Esophagus muscularis mucosa (tissue), 4 donors: Measurements from ENCODE around the gene TMCC1. TPM values are rescaled to one million over a fixed set of nuclear protein-coding genes. Genes with fewer than 3 reads are reported as not detected.
"Not testable (repeated sequence)": the region's sequence is repeated elsewhere in the genome, so short reads cannot be mapped to it uniquely, and the experiment has no call there.

Experiments
- DNase-seq: peaks from one replicate; pipeline ENCODE4 v3.0.0-alpha.2; 2017; ENCODE audit errors: extremely low spot score
- H3K27ac ChIP-seq, 4 donors: fragments of 200-600 bp; sonication (generic); replicated peaks in 1 of 4; 1 replicate in 3 of 4; 2 replicates in 1 of 4; pipeline ENCODE4 v1.5.1; 2016 to 2019; ENCODE audit warnings: mild to moderate bottlenecking in 1 of 4
- H3K27me3 ChIP-seq, 4 donors: fragments of 200-600 bp; sonication (generic); one replicate each; pipeline versions ENCODE4 v1.5.1 to v1.6.0; 2016 to 2019
- H3K36me3 ChIP-seq, 4 donors: fragments of 200-600 bp; sonication (generic); one replicate each; pipeline ENCODE4 v1.5.1; 2016 to 2019
- H3K4me1 ChIP-seq, 4 donors: fragments of 200-600 bp; sonication (generic); one replicate each; pipeline ENCODE4 v1.5.1; 2016 to 2019
- H3K4me3 ChIP-seq, 4 donors: fragments of 200-600 bp; sonication (generic); 1 replicate in 2 of 4; 2 replicates in 2 of 4; pipeline ENCODE4 v1.5.1; 2016 to 2019; ENCODE audit warnings: mild to moderate bottlenecking in 4 of 4, moderate library complexity in 1 of 4
- H3K9me3 ChIP-seq, 4 donors: fragments of 200-600 bp; sonication (generic); 1 replicate in 3 of 4; 2 replicates in 1 of 4; pipeline ENCODE4 v1.5.1; 2016 to 2019
- EP300 ChIP-seq: sonication (generic); formaldehyde crosslinking; IDR thresholded peaks from one replicate; pipeline ENCODE4 v1.6.1; 2017; ENCODE audit warnings: antibody characterized with exemption
- POLR2A ChIP-seq: fragments of 450-650 bp; IDR thresholded peaks from one replicate; pipeline ENCODE4 v1.6.1; 2017; ENCODE audit warnings: antibody characterized with exemption, moderate library complexity, mild to moderate bottlenecking, low read depth
- POLR2AphosphoS5 ChIP-seq, 2 donors: sonication (generic); formaldehyde crosslinking; IDR thresholded peaks; one replicate each; pipeline ENCODE4 v1.6.1; 2017; ENCODE audit warnings: antibody characterized with exemption in 2 of 2
- WGBS: methylation state at CpG from one replicate; pipeline ENCODE4 v1.1.5; 2018; 5-methylcytosine and 5-hydroxymethylcytosine counted together
- intact Hi-C: fragments of 100-400 bp; cut with DNase I; formaldehyde crosslinking; loops from one replicate; pipeline ENCODE4 v1.15.1; 2023
- total RNA-seq, 4 donors: library from RNA; depleted of rRNA; stranded (reverse); fragments of >200 nt; gene quantifications; one replicate each; pipeline versions ENCODE4 v1.1.0 to v1.2.1, GENCODE V29; 2016
- TF ChIP-seq, protein P1 (sequence below), 3 experiments: fragments of 200-600 bp in 2 of 3; fragments of 450-650 bp in 1 of 3; sonication (generic) in 2 of 3; IDR thresholded peaks; one replicate each; pipeline ENCODE4 v1.5.1; 2017 to 2019; ENCODE audit warnings: antibody characterized with exemption in 3 of 3, mild to moderate bottlenecking in 2 of 3, moderate library complexity in 1 of 3

TMCC1 gene
- total RNA-seq, 4 donors from 2014 or later: 24.5 to 36.2 (median 28.9) TPM

DNA sequence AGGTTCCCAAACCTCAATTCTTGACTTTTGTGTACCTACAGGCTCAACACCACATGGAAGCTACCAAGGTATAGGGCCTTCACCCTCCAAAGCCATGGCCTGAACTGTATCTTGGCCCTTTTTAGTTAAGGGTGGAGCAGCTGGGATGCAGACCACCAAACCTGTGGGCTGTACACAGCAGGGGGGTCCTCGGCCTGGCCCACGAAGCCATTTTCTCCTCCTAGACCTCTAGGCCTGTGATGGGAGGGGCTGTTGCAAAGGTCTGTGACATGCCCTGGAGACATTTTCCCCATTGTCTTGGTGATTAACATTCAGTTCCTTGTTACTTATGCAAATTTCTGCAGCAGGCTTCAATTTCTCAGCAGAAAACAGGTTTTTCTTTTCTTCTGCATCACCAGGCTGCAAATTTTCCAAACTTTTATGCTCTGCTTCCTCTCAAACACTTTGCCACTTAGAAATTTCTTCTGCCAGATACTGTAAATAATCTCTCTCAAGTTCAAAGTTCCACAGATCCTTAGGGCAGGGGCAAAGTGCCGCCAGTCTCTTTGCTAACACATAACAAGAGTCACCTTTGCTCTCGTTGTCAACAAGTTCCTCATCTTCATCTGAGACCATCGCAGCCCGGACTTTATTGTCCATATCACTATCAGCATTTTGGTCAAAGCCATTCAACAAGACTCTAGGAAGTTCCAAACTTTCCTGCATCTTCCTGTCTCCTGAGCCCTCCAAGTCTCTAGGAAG lies 196.1 kb downstream of the TMCC1 start:
- H3K4me1 ChIP-seq: peaks cover 3 to 10% (median 6%) of the 10 kb centered on the region in 4 donors
- no peaks in the 10 kb centered on the region for H3K9me3 ChIP-seq
- H3K27ac ChIP-seq: no peak overlapping the region
- DNase-seq: no peak
- intact Hi-C loops: no loop called here
- H3K36me3 ChIP-seq: no peaks in the 10 kb centered on the region
- no peaks in the 10 kb centered on the region for H3K27me3 ChIP-seq
- no peak overlapping the region for H3K4me3 ChIP-seq
- TF ChIP-seq, protein P1, sequence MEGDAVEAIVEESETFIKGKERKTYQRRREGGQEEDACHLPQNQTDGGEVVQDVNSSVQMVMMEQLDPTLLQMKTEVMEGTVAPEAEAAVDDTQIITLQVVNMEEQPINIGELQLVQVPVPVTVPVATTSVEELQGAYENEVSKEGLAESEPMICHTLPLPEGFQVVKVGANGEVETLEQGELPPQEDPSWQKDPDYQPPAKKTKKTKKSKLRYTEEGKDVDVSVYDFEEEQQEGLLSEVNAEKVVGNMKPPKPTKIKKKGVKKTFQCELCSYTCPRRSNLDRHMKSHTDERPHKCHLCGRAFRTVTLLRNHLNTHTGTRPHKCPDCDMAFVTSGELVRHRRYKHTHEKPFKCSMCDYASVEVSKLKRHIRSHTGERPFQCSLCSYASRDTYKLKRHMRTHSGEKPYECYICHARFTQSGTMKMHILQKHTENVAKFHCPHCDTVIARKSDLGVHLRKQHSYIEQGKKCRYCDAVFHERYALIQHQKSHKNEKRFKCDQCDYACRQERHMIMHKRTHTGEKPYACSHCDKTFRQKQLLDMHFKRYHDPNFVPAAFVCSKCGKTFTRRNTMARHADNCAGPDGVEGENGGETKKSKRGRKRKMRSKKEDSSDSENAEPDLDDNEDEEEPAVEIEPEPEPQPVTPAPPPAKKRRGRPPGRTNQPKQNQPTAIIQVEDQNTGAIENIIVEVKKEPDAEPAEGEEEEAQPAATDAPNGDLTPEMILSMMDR (IDR thresholded peaks at IDR 0.05): no peak
- TF ChIP-seq EP300: no peak
- TF ChIP-seq POLR2AphosphoS5 (IDR thresholded peaks at IDR 0.05): no peak
- TF ChIP-seq POLR2A: no peak
- over 99% methylated on average over 6 of the region's 6 CpGs for whole genome bisulfite sequencing

DNA sequence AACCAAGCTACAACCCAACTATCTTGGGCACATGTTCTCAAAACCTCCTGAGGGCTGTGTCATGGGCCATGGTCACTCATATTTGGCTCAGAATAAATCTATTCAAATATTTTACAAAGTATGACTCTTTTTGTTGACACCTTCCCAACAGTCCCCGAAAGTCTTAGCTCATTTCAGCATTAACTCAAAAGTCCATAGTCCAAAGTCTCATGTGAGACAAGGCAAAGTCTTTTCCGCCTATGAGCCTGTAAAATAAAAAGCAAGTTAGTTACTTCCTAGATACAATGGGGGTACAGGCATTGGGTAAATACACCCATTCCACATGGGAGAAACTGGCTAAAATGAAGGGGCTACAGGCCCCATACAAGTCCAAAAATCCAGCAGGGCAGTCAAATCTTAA lies 197.1 kb downstream of the TMCC1 start:
- WGBS: 100% methylated on average over 2 of the region's 2 CpGs
- not testable (repeated sequence) for DNase-seq

DNA sequence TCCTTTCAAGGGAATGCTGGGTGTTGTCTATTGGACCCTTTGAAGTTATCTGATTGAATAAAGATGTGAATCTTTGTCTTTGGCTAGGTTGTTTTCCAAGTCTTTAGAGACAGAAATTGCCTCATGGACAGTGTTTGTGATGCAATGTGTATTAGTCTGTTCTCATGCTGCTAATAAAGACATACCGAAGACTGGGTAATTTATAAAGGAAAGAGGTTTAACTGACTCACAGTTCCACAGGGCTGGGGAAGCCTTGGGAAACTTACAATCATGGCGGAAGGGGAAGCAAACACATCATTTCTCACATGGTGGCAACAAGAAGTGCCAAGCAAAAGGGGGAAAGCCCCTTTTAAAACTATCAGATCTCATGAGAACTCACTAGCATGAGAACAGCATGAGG lies 198.3 kb downstream of the TMCC1 start:
- Histone ChIP-seq H3K4me1 (peaks cover 8 to 17% (median 14%) of the 10 kb centered on the region in 4 donors), H3K27ac (no peak overlapping the region), H3K4me3 (no peak overlapping the region), H3K36me3 (no peaks in the 10 kb centered on the region), H3K27me3 (no peaks in the 10 kb centered on the region), H3K9me3 (no peaks in the 10 kb centered on the region)
- intact Hi-C loops: no loop called here
- TF ChIP-seq EP300 (no peak), POLR2AphosphoS5 (IDR thresholded peaks at IDR 0.05) (peak in 1 of 2 donors; percentile 36)
- no peak for DNase-seq
- WGBS: 90% methylated on average over 2 of the region's 2 CpGs

More for the DNA sequence above, 197.1 kb downstream of the TMCC1 start:
- H3K27ac ChIP-seq, H3K36me3 ChIP-seq, H3K4me3 ChIP-seq, intact Hi-C loops, H3K27me3 ChIP-seq, H3K9me3 ChIP-seq: not testable (repeated sequence)
- peaks cover 8 to 11% (median 9%) of the 10 kb centered on the region in 4 donors for H3K4me1 ChIP-seq

DNA sequence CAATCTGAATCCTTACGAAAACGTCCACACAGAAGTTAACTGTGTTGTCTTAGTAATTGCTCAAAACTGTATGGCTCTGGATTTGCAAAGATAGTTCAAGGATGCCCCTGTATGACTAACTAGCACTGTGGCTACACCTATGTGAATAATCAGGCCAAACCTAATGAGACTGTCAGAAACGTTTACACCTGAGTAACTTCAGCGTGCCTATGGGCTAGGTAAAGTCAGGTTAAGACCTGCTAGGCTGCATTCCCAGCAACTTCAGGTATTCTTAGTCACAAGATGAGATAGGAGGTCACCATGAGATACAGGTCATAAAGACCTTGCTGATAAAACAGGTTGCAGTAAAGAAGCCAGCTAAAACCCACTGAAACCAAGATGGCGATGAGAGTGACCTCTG lies 199.3 kb downstream of the TMCC1 start:
- no peak overlapping the region for H3K27ac ChIP-seq
- TF ChIP-seq POLR2AphosphoS5 (IDR thresholded peaks at IDR 0.05) (no peak), EP300 (no peak), POLR2A (no peak)
- TF ChIP-seq, protein P1 (IDR thresholded peaks at IDR 0.05): no peak
- intact Hi-C loops: no loop called here
- no peak for DNase-seq
- H3K36me3 ChIP-seq: no peaks in the 10 kb centered on the region
- no peak overlapping the region for H3K4me3 ChIP-seq
- WGBS: 94% methylated on average over 5 of the region's 5 CpGs
- no peaks in the 10 kb centered on the region for H3K27me3 ChIP-seq
- H3K4me1 ChIP-seq: peaks cover 6 to 25% (median 20%) of the 10 kb centered on the region in 4 donors
- H3K9me3 ChIP-seq: no peaks in the 10 kb centered on the region

DNA sequence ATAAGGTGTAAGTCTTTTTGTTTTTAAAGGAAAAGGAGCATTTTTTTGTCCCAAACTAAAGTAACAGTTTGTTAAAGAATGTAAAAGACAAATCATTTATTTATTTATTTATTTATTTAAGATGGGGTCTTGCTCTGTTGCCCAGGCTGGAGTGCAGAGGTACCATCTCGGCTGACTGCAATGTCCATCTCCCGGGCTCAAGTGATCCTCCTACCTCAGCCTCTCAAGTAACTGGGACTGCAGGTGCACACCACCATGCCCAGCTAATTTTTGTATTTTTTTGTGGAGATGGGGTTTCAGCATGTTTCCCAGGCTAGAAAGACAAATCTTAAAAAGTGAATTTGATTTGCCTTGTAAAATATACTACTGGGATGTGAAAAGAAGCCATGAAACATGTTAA lies 200.8 kb downstream of the TMCC1 start:
- WGBS: 98% methylated on average over 2 of the region's 2 CpGs
- no peaks in the 10 kb centered on the region for H3K27me3 ChIP-seq
- TF ChIP-seq POLR2A (no peak), POLR2AphosphoS5 (IDR thresholded peaks at IDR 0.05) (no peak), EP300 (no peak)
- TF ChIP-seq, protein P1 (IDR thresholded peaks at IDR 0.05): no peak
- H3K27ac ChIP-seq: no peak overlapping the region
- H3K9me3 ChIP-seq: no peaks in the 10 kb centered on the region
- no peak for DNase-seq
- intact Hi-C loops: no loop called here
- no peaks in the 10 kb centered on the region for H3K36me3 ChIP-seq
- no peak overlapping the region for H3K4me3 ChIP-seq
- peaks cover 8 to 40% (median 32%) of the 10 kb centered on the region in 4 donors for H3K4me1 ChIP-seq

DNA sequence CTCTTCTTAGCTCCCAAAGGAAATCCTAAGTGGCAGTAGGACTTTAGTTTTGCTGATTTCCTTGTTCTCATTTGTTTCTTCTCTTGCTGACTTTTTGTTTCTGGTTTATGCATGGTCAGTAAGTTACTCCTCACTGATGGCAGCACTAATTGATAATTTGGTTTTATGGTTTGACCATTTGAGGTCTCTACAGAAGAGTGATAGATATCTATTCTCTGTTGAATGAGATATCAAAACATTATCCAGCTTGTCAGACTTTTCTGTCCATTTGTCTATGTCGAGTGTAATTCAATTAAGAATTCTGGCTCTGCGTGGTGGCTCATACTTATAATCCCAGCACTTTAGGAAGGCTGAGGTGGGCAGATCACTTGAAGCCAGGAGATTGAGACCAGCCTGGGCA lies 202.5 kb downstream of the TMCC1 start:
- Histone ChIP-seq H3K9me3 (no peaks in the 10 kb centered on the region), H3K4me1 (peaks cover 8 to 57% (median 48%) of the 10 kb centered on the region in 4 donors), H3K27ac (peak overlapping the region; percentile 17 to 32 (median 24)), H3K4me3 (no peak overlapping the region), H3K27me3 (no peaks in the 10 kb centered on the region), H3K36me3 (no peaks in the 10 kb centered on the region)
- intact Hi-C loops: no loop called here
- TF ChIP-seq POLR2AphosphoS5 (IDR thresholded peaks at IDR 0.05) (no peak), POLR2A (no peak), EP300 (no peak)
- TF ChIP-seq, protein P1 (IDR thresholded peaks at IDR 0.05): no peak
- DNase-seq: no peak
- 96% methylated on average over 2 of the region's 2 CpGs for WGBS
